ENCODE results near the gene SGO1.
"Not testable (repeated sequence)": the region's sequence is repeated elsewhere in the genome, so short reads cannot be mapped to it uniquely, and the experiment has no call there.

SGO1 gene

DNA sequence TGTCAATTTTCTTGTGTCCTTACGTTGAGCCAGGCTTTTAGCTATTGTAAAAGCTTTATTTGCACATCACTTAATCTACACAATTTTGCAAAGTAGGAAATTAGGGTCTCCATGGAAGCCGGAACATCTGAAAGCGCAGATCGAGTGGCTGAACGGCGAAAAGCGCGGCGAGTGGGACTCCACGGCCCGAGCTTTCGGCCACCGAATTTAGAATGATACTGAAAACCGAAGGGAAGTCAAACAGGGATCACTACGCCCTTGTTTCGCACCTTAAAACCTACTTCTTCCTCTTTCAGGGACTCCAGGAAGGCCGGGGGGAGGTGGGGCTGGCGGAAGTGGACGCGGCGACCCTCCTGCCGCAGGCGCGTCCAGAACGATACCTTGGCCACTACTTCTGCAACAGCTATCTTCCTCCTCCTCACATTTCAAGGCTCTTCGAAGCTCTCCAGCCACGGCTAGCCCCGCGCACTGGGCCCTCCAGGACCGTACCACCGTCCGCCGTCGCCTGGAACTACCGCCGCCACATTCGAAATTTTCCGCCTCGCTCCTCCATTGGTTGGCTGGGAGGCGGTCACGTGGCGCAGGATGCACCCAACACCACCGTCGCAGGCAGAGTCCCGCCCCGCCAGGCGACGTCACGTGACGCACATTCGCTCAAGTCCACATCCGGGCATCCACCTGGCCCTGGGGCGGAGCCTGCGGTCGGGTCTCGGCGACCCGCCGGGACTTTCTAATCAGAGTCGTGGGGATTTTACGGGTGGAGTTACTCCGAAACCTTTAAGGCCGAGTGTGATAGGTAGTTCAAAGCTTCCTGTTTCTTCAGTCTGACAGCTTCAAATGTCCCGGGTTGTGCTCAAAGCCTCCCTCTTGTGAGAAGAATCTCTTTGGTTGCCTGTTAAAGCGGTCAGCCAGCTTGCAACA is at the start of gene SGO1:
Gene SGO1 (minus strand): TSS at position 528 of the 921 bp plus-strand sequence. CDS start 2,179 bp downstream, outside the sequence.
- peak; percentile 99 to 100 for DNase-seq

DNA sequence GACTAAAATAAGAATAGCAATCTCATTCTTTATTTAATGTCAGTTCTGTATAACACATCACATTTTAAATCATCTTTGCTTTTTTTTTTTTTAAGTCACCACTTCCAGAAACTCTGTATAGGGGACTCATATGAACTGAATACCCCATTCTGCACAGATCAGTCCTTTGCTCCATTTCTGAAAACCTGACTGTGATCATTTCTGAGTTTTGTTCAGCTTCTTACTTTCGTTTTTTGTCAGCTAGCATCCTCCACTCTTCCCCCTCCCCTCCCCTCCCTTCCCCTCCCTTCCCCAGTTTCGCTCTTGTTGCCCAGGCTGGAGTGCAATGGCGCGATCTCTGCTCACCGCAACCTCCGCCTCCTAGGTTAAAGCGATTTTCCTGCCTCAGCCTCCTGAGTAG is 49.8 kb upstream of the SGO1 start:
- no peak for DNase-seq

DNA sequence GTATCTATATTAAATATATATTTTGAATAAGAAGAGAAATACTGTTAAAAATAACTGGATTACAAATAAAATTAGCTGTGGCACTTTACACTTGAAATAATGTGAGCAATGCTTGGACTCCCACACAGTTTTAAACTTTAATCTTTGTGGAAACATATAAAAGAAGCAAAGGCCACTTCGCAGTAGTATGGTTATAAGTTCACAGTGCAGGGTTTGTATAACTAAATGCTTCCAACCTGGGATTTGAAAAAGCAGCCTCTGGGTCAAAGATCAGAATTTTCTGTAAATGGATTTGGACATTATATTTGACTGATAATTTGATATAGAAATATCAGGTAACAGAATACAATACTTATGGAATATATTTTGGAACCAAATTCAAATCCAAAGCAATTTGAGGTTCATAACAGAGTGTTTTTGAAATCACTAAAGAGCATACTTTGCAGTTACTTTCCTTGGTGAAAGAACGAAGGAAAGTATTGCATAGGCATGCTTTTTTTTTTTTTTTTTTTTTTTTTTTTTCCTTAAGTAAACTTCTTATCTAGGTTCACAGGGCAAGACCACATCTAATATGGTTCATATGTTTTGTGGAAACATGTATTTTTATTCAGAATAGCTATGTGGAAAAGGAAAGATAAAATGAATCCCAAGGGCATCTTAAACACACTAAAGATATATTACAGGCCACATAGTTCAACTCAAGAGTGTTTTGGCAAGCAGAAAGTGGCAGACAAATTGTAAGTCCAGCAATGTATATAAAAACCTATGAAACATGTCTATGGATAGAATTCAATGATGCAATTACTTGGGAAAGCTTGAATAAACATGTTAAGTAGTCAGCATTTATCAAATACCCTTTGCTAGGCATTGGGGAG is 47.1 kb upstream of the SGO1 start:
- no peak for DNase-seq

DNA sequence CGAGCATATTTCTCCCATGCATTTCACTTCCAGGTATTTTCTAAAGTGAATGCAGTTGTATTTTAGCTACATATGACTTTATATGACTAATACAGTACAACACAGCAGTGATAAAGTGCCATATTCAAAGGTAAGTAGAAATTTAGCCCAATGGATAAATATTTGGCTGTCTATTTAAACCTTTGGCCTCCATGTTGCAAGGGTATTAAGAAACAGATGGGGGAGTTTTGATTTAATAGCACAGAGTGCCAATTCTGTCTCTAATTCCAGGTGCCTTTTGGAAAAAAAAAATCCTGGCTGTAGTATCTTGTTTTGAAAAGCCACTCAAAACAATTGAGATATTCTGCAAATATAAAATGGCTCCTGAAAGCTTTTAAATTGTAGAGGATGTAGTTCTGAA is 44.9 kb upstream of the SGO1 start:
- no peak for DNase-seq

DNA sequence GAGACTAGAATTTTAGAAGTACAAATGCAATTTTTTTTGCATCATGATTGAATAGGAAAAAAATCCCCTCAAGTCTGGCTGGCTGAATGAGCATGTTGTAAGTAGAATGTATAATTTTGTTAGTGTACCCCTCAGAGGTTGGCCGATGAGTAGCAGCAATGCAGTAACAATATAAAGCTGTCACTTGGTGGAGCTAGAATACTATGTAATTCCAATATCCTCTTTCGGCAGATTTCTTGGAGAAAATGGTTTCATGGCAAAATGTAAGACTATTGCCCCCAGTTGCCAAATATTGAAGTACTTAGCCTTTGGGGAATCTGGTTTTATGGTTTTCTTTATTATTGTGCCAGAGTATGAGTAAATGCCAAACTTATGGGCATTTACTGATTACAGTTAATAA is 39.8 kb upstream of the SGO1 start:
- DNase-seq: no peak

DNA sequence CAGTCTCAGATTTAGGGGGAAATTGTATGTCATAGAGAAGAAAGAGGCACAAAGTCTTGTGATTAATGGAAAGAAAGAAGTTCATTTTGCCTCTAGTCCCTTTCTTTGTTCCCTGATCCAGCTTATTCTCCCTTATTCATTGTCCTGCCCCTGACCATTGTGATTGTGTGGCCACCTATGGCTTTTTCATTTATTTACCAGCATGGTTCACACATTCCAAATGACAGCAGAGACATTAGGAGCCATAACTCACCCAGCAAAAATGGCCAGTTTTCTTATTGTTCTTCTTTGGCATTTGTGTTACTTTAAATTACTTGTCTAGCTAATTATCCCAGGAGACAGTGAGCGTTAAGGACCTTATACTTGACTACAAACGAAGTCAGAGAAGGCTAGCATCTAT is 36.3 kb upstream of the SGO1 start:
- DNase-seq: no peak

DNA sequence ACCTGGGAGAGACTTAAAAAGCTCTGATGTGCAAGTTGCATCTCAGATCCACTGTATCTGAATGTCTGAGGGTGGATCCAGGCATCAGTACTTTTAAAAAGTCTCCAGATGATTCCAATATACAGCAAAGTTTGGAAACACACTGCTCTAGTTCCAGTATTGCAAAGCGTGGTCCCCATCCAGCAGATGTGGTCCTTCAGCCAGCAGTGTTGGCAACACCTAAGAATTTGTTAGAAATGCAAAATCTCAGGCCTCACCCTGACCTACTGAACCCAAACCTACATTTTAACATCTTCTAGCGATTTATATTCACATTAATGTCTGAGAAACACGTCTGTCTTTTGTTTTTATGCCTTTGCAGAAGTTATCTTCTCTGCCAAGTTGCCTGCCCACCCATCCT is 32.2 kb upstream of the SGO1 start:
- no peak for DNase-seq

DNA sequence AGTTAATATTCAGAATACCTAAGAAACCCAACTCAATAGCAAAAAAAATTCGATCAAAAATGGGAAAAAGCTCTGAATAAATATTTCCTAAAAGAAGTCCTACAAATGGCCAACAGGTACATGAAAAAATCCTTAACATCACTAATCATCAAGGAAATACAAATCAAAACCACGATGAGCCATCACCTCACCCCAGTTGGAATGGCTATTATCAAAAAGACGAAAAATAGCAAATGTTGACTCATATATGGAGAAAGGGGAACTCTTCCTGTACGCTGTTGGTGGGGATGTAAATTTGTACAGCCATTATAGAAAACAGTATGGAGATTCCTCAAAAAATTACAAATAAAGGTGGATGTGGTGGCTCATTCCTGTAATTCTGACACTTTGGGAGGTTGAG is 29.6 kb upstream of the SGO1 start:
- no peak for DNase-seq

DNA sequence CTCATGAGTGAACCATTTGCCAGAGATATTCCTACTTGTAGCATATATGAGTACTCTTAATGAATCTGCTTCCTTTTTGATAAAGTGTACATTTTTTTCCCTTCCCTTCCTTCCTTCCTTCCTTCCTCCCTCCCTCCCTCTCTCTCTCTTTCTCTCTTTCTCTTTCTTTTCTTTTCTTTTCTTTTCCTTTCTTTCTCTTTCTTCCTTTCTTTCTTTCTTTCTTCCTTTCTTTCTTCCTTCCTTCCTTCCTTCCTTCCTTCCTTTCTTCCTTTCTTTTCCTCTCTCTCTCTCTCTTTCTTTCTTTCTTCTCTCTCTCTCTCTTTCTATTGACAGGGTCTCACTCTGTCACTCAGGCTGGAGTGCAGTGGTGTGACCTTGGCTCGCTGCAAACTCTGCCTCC is 27.5 kb upstream of the SGO1 start:
- not testable (repeated sequence) for DNase-seq

DNA sequence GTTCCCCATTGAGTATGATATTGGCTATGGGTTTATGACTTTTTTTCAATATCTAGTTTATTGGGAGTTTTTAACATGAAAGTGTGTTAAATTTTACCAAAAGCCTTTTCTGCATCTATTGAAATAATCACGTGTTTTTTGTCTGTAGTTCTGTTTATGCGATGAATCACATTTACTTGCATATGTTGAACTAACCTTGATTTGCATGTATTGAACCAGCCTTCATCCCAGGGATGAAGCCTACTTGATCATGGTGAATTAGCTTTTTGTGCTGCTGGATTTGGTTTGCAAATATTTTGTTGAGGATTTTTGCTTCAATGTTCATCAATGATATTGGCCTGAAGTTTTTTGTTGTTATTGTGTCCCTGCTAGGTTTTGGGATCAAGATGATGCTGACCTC is 21.9 kb upstream of the SGO1 start:
- not testable (repeated sequence) for DNase-seq

DNA sequence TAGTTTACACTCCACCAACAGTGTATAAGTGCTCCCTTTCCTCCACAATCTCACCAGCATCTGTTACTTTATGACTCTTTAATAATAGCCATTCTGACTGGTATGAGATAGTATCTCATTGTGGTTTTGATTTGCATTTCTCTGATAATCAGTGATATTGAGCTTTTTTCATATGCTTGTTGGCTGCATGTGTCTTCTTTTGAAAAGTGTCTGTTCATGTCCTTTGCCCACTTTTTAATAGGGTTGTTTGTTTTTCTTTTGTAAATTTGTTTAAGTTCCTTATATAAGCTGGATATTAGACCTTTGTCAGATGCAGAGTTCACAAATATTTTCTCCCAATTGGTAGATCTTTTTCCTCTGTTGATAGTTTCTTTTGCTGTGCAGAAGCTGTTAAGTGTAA is 19.9 kb upstream of the SGO1 start:
- not testable (repeated sequence) for DNase-seq

DNA sequence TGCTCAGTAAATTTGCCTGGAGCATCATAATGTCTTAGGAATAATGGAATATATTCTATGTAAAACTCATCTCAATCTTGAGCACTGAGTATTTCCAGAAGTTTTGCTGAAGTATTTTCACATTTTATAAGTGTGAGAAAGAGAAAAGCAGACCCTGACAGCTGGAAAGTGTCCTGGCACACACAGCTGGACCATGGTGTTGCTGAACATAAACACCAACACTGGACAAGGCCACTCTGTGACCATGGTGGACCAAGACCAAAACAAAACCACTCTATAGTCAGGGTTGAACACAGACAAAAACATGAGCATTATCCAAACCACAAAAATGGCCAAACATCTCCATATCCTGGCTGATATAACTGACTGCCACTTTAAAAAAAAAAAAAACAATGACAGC is 15.1 kb upstream of the SGO1 start:
- DNase-seq: no peak

DNA sequence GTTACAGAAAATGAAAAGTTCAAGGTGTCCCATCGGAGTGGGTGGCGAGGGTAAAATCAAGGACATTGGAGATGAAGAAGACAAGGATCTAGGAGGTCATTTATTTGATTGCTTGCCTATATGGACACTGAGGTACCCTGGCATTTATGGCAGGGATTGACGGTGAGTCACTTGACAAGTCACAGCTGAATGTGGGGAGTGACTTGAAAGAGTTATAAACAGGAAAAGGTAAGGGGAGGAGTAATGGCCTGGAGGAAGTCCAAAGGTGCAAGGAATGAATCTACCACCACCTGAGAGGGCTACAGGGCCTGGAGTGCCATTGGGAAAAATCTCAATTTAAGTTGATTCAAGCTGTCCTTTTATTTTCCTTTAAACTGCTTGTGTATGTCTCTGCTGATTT is 11.8 kb upstream of the SGO1 start:
- DNase-seq: no peak

DNA sequence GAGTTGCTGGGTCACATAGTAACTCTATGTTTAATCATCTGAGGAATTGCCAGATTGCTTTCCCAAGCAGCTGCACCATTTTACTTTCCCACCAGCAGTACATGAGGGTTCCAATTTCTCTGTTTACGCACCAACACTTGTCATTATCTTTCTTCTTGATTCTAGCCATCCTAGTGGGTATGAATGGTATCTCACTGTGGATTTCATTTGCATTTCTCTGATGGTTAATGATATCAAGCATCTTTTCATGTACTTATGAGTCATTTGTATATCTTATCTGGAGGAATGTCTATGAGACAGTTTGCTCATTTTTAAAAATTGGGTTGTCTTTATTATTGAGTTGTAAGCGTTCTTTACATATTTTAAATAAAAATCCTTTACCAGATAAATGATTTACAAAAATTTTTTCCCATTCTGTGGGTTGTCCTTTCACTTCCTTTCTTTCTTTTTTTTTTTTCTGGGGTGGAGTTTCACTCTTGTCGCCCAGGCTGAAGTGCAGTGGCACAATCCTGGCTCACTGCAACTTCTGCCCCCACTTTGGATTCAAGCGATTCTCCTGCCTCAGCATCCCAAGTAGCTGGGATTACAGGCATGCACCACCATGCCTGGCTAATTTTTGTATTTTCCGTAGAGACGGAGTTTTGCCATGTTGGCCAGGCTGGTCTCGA is 8.9 kb upstream of the SGO1 start:
- no peak for DNase-seq

DNA sequence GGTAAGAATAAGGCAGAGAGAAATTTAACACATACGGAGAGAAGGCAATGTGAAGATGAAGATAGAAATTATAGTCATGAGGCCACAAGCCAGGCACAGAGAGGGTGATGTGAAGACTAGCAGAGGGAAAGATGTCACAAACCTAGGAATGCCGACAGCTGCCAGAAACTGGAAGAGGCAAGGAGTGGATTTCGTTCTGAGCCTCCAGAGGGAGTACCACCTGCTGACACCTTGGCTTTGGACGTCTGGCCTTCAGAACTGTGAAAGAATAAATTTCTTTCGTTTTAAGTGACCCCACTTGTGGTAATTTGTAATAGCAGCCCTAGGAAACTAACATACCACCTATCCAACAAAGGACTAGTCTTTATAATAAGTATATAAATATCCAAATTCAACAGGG is 5.0 kb upstream of the SGO1 start:
- DNase-seq: no peak

DNA sequence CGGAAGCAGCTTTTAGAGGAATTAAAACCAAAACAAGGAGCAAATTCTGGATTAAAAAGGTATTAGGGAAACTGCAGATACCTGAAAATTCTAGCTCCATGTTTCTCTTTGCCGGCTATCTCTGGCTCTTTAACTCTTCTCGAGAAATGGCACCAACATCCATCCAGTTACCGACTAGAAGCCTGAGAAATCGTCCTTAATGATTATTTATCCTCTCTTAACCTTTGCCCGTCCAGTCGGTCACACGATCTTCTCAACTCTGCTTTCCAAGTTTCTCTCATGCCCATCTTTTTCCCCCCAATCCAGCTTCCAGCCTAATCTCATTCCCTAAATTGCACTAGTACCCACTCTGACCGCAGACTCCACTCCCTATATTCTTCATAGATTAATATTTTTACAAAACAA is 596 bp upstream of the SGO1 start:
- no peak for DNase-seq

DNA sequence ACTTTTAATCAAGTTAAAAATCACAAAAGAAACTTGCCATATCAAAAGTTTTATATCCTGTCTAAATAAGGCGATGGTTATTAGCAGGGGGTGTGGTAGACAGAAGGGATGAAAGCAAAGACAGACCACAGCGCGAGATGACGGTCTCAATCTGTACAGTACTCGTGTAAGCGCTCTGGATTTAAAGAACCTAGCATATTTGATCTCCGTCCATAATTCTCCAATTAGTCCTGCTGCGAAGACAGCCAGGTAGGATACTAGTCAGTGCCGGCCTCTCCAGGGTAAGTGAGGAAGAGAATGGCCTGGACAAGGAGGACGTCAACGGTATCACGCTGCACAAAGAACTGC is 701 bp downstream of the SGO1 start:
- peak in 1 of 2 donors; percentile 51 for DNase-seq

DNA sequence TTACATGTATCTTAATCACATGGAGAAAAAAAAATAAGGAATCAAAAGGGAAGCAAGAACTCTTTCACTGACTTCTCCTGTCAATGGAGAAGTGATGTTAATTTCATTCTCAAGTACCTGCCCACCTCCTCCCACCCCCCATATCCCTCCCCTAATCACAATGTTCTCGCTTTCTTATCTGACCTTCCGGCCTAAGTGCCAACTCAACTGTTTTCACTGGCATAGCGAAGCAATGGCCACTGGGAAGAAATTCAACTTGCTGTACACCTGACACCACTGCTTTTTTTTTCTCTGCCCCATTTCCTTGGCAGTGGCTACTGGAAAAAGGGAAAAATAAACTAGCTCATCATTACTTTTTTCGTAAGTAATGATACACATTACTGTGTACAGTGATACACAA is 3.8 kb downstream of the SGO1 start:
- DNase-seq: no peak

DNA sequence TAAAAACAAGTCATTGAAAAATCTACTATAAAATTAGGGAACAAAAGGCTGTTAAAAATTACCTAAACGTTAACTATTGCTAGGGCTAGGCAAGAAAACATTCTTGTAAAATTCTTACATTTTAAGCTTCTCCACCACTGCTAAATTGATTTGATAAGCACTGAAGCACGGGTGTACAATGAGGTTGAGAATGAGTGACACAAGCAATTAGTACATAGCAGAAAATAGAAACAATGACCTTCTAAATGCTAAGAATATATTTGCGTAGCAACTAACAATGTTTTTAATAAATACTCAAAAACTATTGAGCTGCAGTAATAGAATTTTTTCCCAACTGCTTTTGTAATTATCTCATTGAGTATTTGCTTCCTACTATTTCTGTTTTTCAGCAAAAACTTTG is 4.7 kb downstream of the SGO1 start:
- no peak for DNase-seq

DNA sequence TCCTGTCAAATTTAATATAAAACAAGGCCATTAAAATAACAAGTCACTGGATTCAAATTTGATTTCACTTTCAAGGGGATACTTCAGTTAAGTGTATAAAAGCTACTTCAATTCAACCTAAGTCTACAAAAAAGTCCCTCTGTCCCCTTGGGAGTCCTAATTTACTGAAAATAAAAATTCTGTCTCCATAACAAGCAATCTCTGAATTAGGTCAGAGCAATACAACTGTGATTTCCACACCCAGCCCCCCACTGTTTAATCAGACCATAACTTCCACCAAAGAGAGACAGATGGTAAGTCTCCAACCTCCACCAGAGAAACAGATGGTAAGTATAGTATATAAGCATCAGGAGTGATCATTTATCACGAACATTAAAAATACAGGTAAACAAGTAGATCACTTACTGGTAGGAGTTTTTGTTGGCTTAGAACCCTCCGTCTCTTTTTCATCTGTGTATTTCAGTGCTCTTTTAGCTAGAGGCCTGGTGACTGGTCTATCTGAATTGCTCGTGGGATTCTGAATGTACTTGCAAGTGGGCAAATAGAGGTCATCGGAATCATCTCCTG is 12.1 kb downstream of the SGO1 start:
- DNase-seq: no peak

DNA sequence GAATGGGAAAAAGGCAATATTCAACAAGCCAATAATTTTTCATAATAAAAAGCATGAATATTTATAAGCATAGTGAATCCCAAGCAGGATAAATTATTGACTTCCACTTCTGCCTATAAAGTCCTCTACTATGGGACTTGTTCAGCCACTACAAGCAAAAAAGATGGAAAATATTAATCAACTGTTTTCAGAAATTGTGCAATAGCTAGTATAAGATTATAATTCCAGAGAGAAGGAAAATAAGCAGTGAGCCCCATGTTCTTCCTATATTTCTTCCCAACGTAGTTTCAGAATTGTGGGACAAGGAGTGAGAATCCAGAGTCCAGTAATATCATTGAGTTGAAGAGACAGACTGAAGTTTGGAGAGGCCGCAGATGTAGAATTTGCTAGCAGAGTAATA is 24.3 kb downstream of the SGO1 start:
- no peak for DNase-seq

DNA sequence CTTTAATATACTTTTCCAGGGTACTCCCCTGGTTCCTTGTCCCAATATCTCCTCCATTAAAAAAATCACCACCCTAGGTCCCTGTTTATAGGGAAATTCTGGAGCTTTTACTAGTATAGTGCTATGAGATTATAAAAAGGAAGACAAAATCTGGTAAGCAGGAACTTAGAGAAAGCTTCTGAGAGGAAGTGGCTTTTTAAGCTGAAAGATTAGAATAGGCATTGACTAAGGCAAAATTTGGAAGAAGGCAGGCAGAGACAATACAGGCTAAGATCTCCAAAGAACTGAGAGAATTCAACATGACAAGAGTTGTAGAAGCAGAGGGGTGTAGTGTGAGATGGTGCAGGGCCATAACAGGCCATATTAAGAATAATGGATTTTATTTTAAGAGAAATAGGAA is 25.8 kb downstream of the SGO1 start:
- no peak for DNase-seq

DNA sequence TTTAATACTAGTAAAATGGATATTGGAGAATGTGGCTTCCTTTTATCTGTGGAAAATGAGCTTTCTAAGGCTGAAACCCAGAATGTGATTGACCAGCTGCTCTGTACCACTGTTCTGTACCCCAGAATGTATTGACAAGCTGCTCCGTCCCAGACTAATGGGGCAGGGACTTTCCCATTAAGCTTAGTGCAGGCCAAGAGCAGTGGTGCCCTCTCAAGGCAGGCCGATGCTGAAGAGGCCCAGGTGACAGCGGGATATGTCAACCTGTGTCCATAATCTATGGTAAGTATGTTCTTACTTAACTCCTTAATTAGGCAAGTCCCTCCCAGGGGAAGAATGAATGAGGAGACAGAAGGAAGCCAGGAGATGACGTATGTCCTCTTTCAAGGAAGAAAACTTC is 31.1 kb downstream of the SGO1 start:
- DNase-seq: no peak
